Nephron progenitor cell (in vitro differentiated cells): Measurements from ENCODE around the gene NAALADL2.

Source experiments
- DNase-seq: peaks from one replicate; pipeline ENCODE4 v3.0.0; 2021
- H3K27ac Mint-ChIP-seq: 2 replicates; pipeline ENCODE4 v1.8.0; 2021; ENCODE audit warnings: mild to moderate bottlenecking, moderate library complexity, mixed read lengths
- H3K27me3 Mint-ChIP-seq: 2 replicates; pipeline ENCODE4 v1.8.0; 2021; ENCODE audit warnings: mild to moderate bottlenecking, low read depth, mixed read lengths; ENCODE audit not compliant: poor library complexity
- H3K36me3 Mint-ChIP-seq: 2 replicates; pipeline ENCODE4 v1.8.0; 2021; ENCODE audit warnings: low read depth, mixed read lengths
- H3K4me1 Mint-ChIP-seq: 2 replicates; pipeline ENCODE4 v1.8.0; 2021; ENCODE audit warnings: mixed read lengths
- H3K4me3 Mint-ChIP-seq: 2 replicates; pipeline ENCODE4 v1.8.0; 2021; ENCODE audit warnings: mild to moderate bottlenecking, moderate library complexity, mixed read lengths
- H3K9me3 Mint-ChIP-seq: 2 replicates; pipeline ENCODE4 v1.8.0; 2021; ENCODE audit warnings: mild to moderate bottlenecking, moderate library complexity, mixed read lengths
- CTCF ChIP-seq: fragments of 200-600 bp; sonication (generic); IDR thresholded peaks from 2 replicates; pipeline ENCODE4 v1.5.0; 2021; ENCODE audit warnings: antibody characterized with exemption

NAALADL2 gene

GRCh38 chr3:174822320-174822719 lies 36.8 kb upstream of the NAALADL2 start:
- H3K4me1 Mint-ChIP-seq = no peaks in the 10 kb centered on the region
- no peak for TF ChIP-seq CTCF

GRCh38 chr3:174826069-174826468 lies 33.1 kb upstream of the NAALADL2 start:
- no peaks in the 10 kb centered on the region for H3K27me3 Mint-ChIP-seq
- no peaks in the 10 kb centered on the region for H3K9me3 Mint-ChIP-seq
- H3K4me1 Mint-ChIP-seq = no peaks in the 10 kb centered on the region
- no peaks in the 10 kb centered on the region for H3K36me3 Mint-ChIP-seq
- no peak for TF ChIP-seq CTCF
- H3K27ac Mint-ChIP-seq = no peak overlapping the region
- H3K4me3 Mint-ChIP-seq = no peak overlapping the region
- DNase-seq = no peak

More at GRCh38 chr3:174822320-174822719, 36.8 kb upstream of the NAALADL2 start:
- no peaks in the 10 kb centered on the region for H3K36me3 Mint-ChIP-seq
- no peaks in the 10 kb centered on the region for H3K27me3 Mint-ChIP-seq
- no peaks in the 10 kb centered on the region for H3K9me3 Mint-ChIP-seq
- no peak overlapping the region for H3K27ac Mint-ChIP-seq
- no peak overlapping the region for H3K4me3 Mint-ChIP-seq
- DNase-seq = no peak

DNA sequence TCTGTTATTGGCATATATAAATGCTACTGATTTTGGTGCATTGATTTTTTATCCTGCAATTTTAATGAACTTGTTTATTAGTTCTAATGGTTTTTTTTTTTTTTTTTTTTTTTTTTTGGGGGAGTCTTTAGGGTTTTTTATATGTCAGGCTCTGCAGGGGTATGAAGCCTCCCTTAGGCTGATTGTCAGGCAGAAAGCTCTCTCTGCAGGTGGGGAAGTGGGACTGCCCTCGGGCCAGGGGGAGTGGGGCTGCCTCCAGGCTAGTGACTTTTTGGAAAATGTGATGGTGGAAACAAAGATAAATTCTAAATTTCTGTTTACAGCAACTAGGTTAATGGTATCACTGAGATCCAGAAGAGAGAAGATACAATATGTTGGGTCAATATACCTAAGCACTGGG lies 14.4 kb upstream of the NAALADL2 start:
- no peak for TF ChIP-seq CTCF
- Mint-ChIP-seq H3K4me3 (no peak overlapping the region), H3K27me3 (peaks cover 3% of the 10 kb centered on the region), H3K4me1 (no peaks in the 10 kb centered on the region), H3K36me3 (no peaks in the 10 kb centered on the region), H3K9me3 (no peaks in the 10 kb centered on the region), H3K27ac (no peak overlapping the region)
- no peak for DNase-seq

DNA sequence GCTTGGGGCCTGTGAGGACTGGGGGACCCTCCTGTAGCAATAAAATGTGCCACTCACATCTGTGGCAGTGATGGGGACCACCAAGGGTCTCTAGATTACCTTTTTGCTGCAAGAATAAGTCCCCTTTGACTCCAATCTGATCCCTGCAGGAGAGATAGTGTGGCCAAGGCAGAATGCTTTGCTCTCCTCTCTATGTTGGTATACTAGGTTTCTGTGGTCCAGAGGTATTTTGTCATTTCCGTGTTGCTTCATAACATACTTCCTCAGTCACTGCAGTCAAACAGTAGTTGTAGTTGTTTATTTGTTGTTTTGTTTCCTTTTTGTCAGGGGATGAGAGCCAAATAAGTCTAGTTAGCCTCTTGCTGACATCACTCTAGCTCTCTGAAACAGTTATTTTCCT lies 13.1 kb upstream of the NAALADL2 start:
- Mint-ChIP-seq H3K27me3 (peaks cover 3% of the 10 kb centered on the region), H3K4me1 (no peaks in the 10 kb centered on the region), H3K9me3 (no peaks in the 10 kb centered on the region), H3K4me3 (no peak overlapping the region), H3K36me3 (no peaks in the 10 kb centered on the region), H3K27ac (no peak overlapping the region)
- no peak for DNase-seq
- TF ChIP-seq CTCF = no peak

DNA sequence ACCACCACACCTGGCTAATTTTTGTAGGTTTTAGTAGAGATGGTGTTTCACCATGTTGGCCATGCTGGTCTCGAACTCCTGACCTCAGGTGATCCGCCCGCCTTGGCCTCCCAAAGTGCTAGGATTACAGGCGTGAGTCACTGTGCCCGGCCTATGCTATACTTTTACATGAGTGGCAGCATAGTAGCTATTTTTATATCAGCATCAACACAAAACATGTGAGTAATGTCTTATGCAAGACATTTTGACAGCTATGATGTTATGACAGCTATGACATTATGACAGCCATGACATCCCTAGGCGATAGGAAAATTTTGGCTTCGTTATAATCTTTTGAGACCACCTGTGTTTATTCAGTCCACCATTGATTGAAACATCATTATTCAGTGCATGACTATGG lies 4.1 kb upstream of the NAALADL2 start:
- no peaks in the 10 kb centered on the region for H3K9me3 Mint-ChIP-seq
- no peak for DNase-seq
- no peak overlapping the region for H3K27ac Mint-ChIP-seq
- no peaks in the 10 kb centered on the region for H3K27me3 Mint-ChIP-seq
- TF ChIP-seq CTCF = no peak
- no peaks in the 10 kb centered on the region for H3K4me1 Mint-ChIP-seq
- H3K36me3 Mint-ChIP-seq = no peaks in the 10 kb centered on the region
- H3K4me3 Mint-ChIP-seq = no peak overlapping the region

GRCh38 chr3:174857301-174857700 lies 1.8 kb upstream of the NAALADL2 start:
- no peak overlapping the region for H3K27ac Mint-ChIP-seq
- no peaks in the 10 kb centered on the region for H3K36me3 Mint-ChIP-seq

More at GRCh38 chr3:174857301-174857700, 1.8 kb upstream of the NAALADL2 start:
- DNase-seq = no peak
- no peaks in the 10 kb centered on the region for H3K27me3 Mint-ChIP-seq
- no peaks in the 10 kb centered on the region for H3K9me3 Mint-ChIP-seq
- no peaks in the 10 kb centered on the region for H3K4me1 Mint-ChIP-seq
- H3K4me3 Mint-ChIP-seq = no peak overlapping the region
- TF ChIP-seq CTCF = no peak
